Measurements from ENCODE around the gene ZNF337. TPM values are rescaled to one million over a fixed set of nuclear protein-coding genes. Genes with fewer than 3 reads are reported as not detected.

The ZNF337 gene
- polyA plus RNA-seq, 3 donors, result 2.1 to 12.0 (median 3.0) TPM

DNA sequence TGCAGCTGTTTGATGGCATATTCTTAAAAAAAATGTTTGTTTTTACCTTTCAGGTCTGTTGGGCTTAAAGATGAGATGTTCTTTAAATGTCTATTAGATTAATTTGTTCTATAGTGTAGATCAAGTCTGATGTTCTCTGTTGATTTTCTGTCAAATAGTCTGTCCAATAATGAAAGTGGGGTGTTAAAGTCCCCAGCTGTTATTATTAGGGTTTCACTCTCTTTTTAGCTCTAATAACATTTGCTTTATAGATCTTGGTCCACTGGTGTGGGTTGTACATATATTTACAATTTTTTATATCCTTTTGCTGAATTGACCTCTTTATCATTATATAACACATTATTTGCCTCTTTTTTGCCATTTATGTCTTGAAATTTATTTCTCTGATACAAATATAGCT lies 11.0 kb upstream of the ZNF337 start:
- H2AFZ ChIP-seq (ENCODE audit: insufficient read depth, low read depth, low read length, poor library complexity, severe bottlenecking), result no peak overlapping the region
- no peaks in the 10 kb centered on the region for H4K20me1 ChIP-seq (ENCODE audit: insufficient read depth, low read length)
- H3K27ac ChIP-seq (ENCODE audit: low read depth in 1 of 2, low read length in 2 of 2), result no peak overlapping the region
- H3K27me3 ChIP-seq (ENCODE audit: control insufficient read depth in 2 of 2, insufficient read depth in 2 of 2, low read length in 2 of 2), result no peaks in the 10 kb centered on the region
- H3K4me2 ChIP-seq (replicated peaks; ENCODE audit: extremely low read depth, low read length, poor library complexity, severe bottlenecking), result no peak overlapping the region
- Mint-ChIP-seq H3K4me3 (no peak overlapping the region), H3K4me1 (peaks cover 5% of the 10 kb centered on the region), H3K36me3 (no peaks in the 10 kb centered on the region), H3K27ac (no peak overlapping the region), H3K27me3 (ENCODE audit: low read depth in 3 of 3) (no peaks in the 10 kb centered on the region), H3K9me3 (peaks cover 17 to 33% (median 27%) of the 10 kb centered on the region in 7 donors)
- no peak overlapping the region for H3K4me3 ChIP-seq (replicated peaks in 1 of 3; ENCODE audit: low read depth in 2 of 3, low read length in 3 of 3)
- H3K79me2 ChIP-seq (ENCODE audit: insufficient read depth, low read length), result no peaks in the 10 kb centered on the region
- no peak overlapping the region for H3K9ac ChIP-seq (ENCODE audit: insufficient read depth, low read length, poor library complexity, severe bottlenecking)
- peaks cover 0 to 9% of the 10 kb centered on the region in 2 donors for H3K9me3 ChIP-seq (replicated peaks in 1 of 2; ENCODE audit: control insufficient read depth in 1 of 2, insufficient read depth in 1 of 2, low read length in 2 of 2)
- no peaks in the 10 kb centered on the region for H3K4me1 ChIP-seq (ENCODE audit: control insufficient read depth in 1 of 2, insufficient read depth in 2 of 2, low read length in 2 of 2)
- H3K36me3 ChIP-seq (replicated peaks in 1 of 2; ENCODE audit: control insufficient read depth in 1 of 2, insufficient read depth in 2 of 2, low read length in 2 of 2), result no peaks in the 10 kb centered on the region
- DNase-seq, result no peak
- TF ChIP-seq, protein P1, sequence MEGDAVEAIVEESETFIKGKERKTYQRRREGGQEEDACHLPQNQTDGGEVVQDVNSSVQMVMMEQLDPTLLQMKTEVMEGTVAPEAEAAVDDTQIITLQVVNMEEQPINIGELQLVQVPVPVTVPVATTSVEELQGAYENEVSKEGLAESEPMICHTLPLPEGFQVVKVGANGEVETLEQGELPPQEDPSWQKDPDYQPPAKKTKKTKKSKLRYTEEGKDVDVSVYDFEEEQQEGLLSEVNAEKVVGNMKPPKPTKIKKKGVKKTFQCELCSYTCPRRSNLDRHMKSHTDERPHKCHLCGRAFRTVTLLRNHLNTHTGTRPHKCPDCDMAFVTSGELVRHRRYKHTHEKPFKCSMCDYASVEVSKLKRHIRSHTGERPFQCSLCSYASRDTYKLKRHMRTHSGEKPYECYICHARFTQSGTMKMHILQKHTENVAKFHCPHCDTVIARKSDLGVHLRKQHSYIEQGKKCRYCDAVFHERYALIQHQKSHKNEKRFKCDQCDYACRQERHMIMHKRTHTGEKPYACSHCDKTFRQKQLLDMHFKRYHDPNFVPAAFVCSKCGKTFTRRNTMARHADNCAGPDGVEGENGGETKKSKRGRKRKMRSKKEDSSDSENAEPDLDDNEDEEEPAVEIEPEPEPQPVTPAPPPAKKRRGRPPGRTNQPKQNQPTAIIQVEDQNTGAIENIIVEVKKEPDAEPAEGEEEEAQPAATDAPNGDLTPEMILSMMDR (IDR thresholded peaks at IDR 0.05), result no peak
- intact Hi-C loops (cut with micrococcal nuclease), result no loop called here

- no peak overlapping the region for H3K4me3 ChIP-seq (replicated peaks in 1 of 3; ENCODE audit: low read depth in 2 of 3, low read length in 3 of 3)
- Mint-ChIP-seq H3K27me3 (ENCODE audit: low read depth in 3 of 3) (no peaks in the 10 kb centered on the region), H3K9me3 (peaks cover 12 to 26% (median 18%) of the 10 kb centered on the region in 7 donors), H3K27ac (no peak overlapping the region), H3K4me1 (peaks cover 5% of the 10 kb centered on the region), H3K36me3 (no peaks in the 10 kb centered on the region), H3K4me3 (no peak overlapping the region)
- H3K36me3 ChIP-seq (replicated peaks in 1 of 2; ENCODE audit: control insufficient read depth in 1 of 2, insufficient read depth in 2 of 2, low read length in 2 of 2), result no peaks in the 10 kb centered on the region
- no peak overlapping the region for H2AFZ ChIP-seq (ENCODE audit: insufficient read depth, low read depth, low read length, poor library complexity, severe bottlenecking)
- no peaks in the 10 kb centered on the region for H3K79me2 ChIP-seq (ENCODE audit: insufficient read depth, low read length)
- H3K9me3 ChIP-seq (replicated peaks in 1 of 2; ENCODE audit: control insufficient read depth in 1 of 2, insufficient read depth in 1 of 2, low read length in 2 of 2), result peaks cover 0 to 9% of the 10 kb centered on the region in 2 donors
- H3K27me3 ChIP-seq (ENCODE audit: control insufficient read depth in 2 of 2, insufficient read depth in 2 of 2, low read length in 2 of 2), result no peaks in the 10 kb centered on the region
- no peaks in the 10 kb centered on the region for H3K4me1 ChIP-seq (ENCODE audit: control insufficient read depth in 1 of 2, insufficient read depth in 2 of 2, low read length in 2 of 2)
- H4K20me1 ChIP-seq (ENCODE audit: insufficient read depth, low read length), result no peaks in the 10 kb centered on the region
- H3K9ac ChIP-seq (ENCODE audit: insufficient read depth, low read length, poor library complexity, severe bottlenecking), result no peak overlapping the region
- no peak overlapping the region for H3K4me2 ChIP-seq (replicated peaks; ENCODE audit: extremely low read depth, low read length, poor library complexity, severe bottlenecking)
- TF ChIP-seq, protein P1 (IDR thresholded peaks at IDR 0.05), result no peak
- intact Hi-C loops (cut with micrococcal nuclease), result no loop called here
- H3K27ac ChIP-seq (ENCODE audit: low read depth in 1 of 2, low read length in 2 of 2), result no peak overlapping the region
- WGBS (ENCODE audit: insufficient coverage), result 100% methylated on average over 2 of the region's 6 CpGs
- DNase-seq, result no peak
These were observed 10.1 kb upstream of the ZNF337 start for GRCh38 chr20:25706793-25707192.

Measured in CD14-positive monocyte (primary cell).